Retinal pigment epithelial cell (primary cell): Measurements from ENCODE around the gene MEA1.

Source experiments
- DNase-seq: peaks from one replicate; pipeline ENCODE4 v3.0.0-alpha.2; 2010; ENCODE audit warnings: low read depth
- H3K4me3 ChIP-seq: 2 replicates; pipeline ENCODE4 v1.5.1; 2011; ENCODE audit warnings: mild to moderate bottlenecking, low read length, control low read depth, moderate library complexity
- CTCF ChIP-seq: conservative IDR thresholded peaks from 2 replicates; pipeline ENCODE4 v1.5.1; 2011; ENCODE audit warnings: low read depth, low read length, control low read depth, inconsistent platforms

MEA1 gene

GRCh38 chr6:42971746-42972327 is 41.9 kb downstream of the MEA1 start:
- no peak for DNase-seq
- TF ChIP-seq CTCF = no peak
- H3K4me3 ChIP-seq = no peak overlapping the region

GRCh38 chr6:42970871-42971612 is 42.7 kb downstream of the MEA1 start:
- DNase-seq = no peak
- no peak overlapping the region for H3K4me3 ChIP-seq
- TF ChIP-seq CTCF = no peak

- H3K4me3 ChIP-seq = no peak overlapping the region
- no peak for DNase-seq
- TF ChIP-seq CTCF = no peak
These were observed 43.8 kb downstream of the MEA1 start for GRCh38 chr6:42969934-42970333.

GRCh38 chr6:42969431-42969830 is 44.3 kb downstream of the MEA1 start:
- H3K4me3 ChIP-seq = no peak overlapping the region
- no peak for TF ChIP-seq CTCF
- no peak for DNase-seq

GRCh38 chr6:42968783-42969182 is 45.0 kb downstream of the MEA1 start:
- no peak for TF ChIP-seq CTCF
- H3K4me3 ChIP-seq = no peak overlapping the region
- no peak for DNase-seq

- no peak for DNase-seq
- H3K4me3 ChIP-seq = no peak overlapping the region
- no peak for TF ChIP-seq CTCF
These were observed 45.5 kb downstream of the MEA1 start for GRCh38 chr6:42968126-42968701.

GRCh38 chr6:42967228-42967627 is 46.5 kb downstream of the MEA1 start:
- no peak overlapping the region for H3K4me3 ChIP-seq
- DNase-seq = no peak
- TF ChIP-seq CTCF = no peak
